Neuronal stem cell (in vitro differentiated cells): ENCODE results near the gene METTL26.

Experiments used
- DNase-seq: peaks from one replicate; pipeline ENCODE4 v3.0.0-alpha.2; 2013; ENCODE audit warnings: low spot score
- H2AFZ ChIP-seq: one replicate; pipeline ENCODE4 v1.6.1; 2013; ENCODE audit warnings: mild to moderate bottlenecking, low read length, inconsistent platforms
- H2AK5ac ChIP-seq: 2 replicates; pipeline ENCODE4 v1.6.1; 2013; ENCODE audit warnings: low read depth, mild to moderate bottlenecking, inconsistent platforms, low read length, moderate library complexity, mixed read lengths
- H2BK120ac ChIP-seq: 2 replicates; pipeline ENCODE4 v1.6.1; 2013; ENCODE audit warnings: low read depth, mild to moderate bottlenecking, inconsistent platforms, low read length, moderate library complexity, mixed read lengths
- H2BK12ac ChIP-seq: one replicate; pipeline ENCODE4 v1.6.1; 2013; ENCODE audit warnings: low read length, inconsistent platforms
- H2BK15ac ChIP-seq: 2 replicates; pipeline ENCODE4 v1.6.1; 2013; ENCODE audit warnings: mild to moderate bottlenecking, low read length, inconsistent platforms, mixed read lengths
- H2BK5ac ChIP-seq: one replicate; pipeline ENCODE4 v1.6.1; 2013; ENCODE audit warnings: inconsistent platforms, mild to moderate bottlenecking, low read length, moderate library complexity
- H3K14ac ChIP-seq: one replicate; pipeline ENCODE4 v1.6.1; 2013; ENCODE audit warnings: low read length, inconsistent platforms
- H3K18ac ChIP-seq: 2 replicates; pipeline ENCODE4 v1.6.1; 2013; ENCODE audit warnings: low read length, inconsistent platforms
- H3K23ac ChIP-seq: 2 replicates; pipeline ENCODE4 v1.6.1; 2013; ENCODE audit warnings: low read depth, mild to moderate bottlenecking, mixed read lengths, low read length, inconsistent platforms; ENCODE audit not compliant: poor library complexity
- H3K27ac ChIP-seq: replicated peaks from 3 replicates; pipeline ENCODE4 v1.5.1; 2013; ENCODE audit warnings: low read length, inconsistent platforms
- H3K27me3 ChIP-seq, 3 experiments: 2 replicates each; pipeline ENCODE4 v1.6.1; 2013; ENCODE audit warnings: low read length in 3 of 3, mild to moderate bottlenecking in 2 of 3, inconsistent platforms in 1 of 3, low read depth in 1 of 3, mixed read lengths in 1 of 3, moderate library complexity in 1 of 3; ENCODE audit not compliant: control insufficient read depth in 3 of 3, insufficient read depth in 3 of 3
- H3K36me3 ChIP-seq, 2 donors: replicated peaks in 1 of 2; 2 replicates each; pipeline ENCODE4 v1.6.1; 2013; ENCODE audit warnings: low read length in 2 of 2; ENCODE audit not compliant: control insufficient read depth in 2 of 2, insufficient read depth in 2 of 2
- H3K4ac ChIP-seq: 2 replicates; pipeline ENCODE4 v1.6.1; 2013; ENCODE audit warnings: inconsistent platforms, mild to moderate bottlenecking, low read length, moderate library complexity
- H3K4me1 ChIP-seq, 2 donors: 1 replicate in 1 of 2; 2 replicates in 1 of 2; pipeline ENCODE4 v1.6.1; 2013; ENCODE audit warnings: low read length in 2 of 2, low read depth in 1 of 2; ENCODE audit not compliant: control insufficient read depth in 2 of 2, insufficient read depth in 1 of 2
- H3K4me2 ChIP-seq: one replicate; pipeline ENCODE4 v1.6.1; 2013; ENCODE audit warnings: mild to moderate bottlenecking, low read length, inconsistent platforms; ENCODE audit not compliant: insufficient read depth, poor library complexity, severe bottlenecking
- H3K4me3 ChIP-seq, 2 donors: 2 replicates each; pipeline ENCODE4 v1.5.1; 2013; ENCODE audit warnings: low read length in 2 of 2, mild to moderate bottlenecking in 2 of 2, inconsistent platforms in 1 of 2, moderate library complexity in 1 of 2
- H3K79me1 ChIP-seq: one replicate; pipeline ENCODE4 v1.6.1; 2013; ENCODE audit warnings: low read depth, mild to moderate bottlenecking, inconsistent platforms, low read length, moderate library complexity
- H3K9ac ChIP-seq: one replicate; pipeline ENCODE4 v1.6.1; 2013; ENCODE audit warnings: mild to moderate bottlenecking, low read depth, low read length, inconsistent platforms; ENCODE audit not compliant: poor library complexity
- H3K9me3 ChIP-seq, 2 donors: replicated peaks in 1 of 2; 2 replicates each; pipeline versions ENCODE3 to v1.6.1; 2013; ENCODE audit warnings: low read length in 2 of 2, mild to moderate bottlenecking in 2 of 2, inconsistent platforms in 1 of 2, low read depth in 1 of 2, mixed read lengths in 1 of 2, moderate library complexity in 1 of 2; ENCODE audit not compliant: control insufficient read depth in 2 of 2, insufficient read depth in 1 of 2
- H4K8ac ChIP-seq: one replicate; pipeline ENCODE4 v1.6.1; 2013; ENCODE audit warnings: low read depth, mild to moderate bottlenecking, inconsistent platforms, low read length, moderate library complexity
- H4K91ac ChIP-seq: one replicate; pipeline ENCODE4 v1.6.1; 2013; ENCODE audit warnings: low read length, low read depth, mild to moderate bottlenecking, inconsistent platforms; ENCODE audit not compliant: poor library complexity
- WGBS, 2 donors: extraction: QIAGEN DNeasy Blood & Tissue Kit; methylation state at CpG; one replicate each; pipeline ENCODE4 v1.1.7; 2013; ENCODE audit warnings: missing lambda C conversion rate in 2 of 2, mixed read lengths in 1 of 2; ENCODE audit not compliant: insufficient read length in 2 of 2, insufficient replicate concordance in 1 of 2; ENCODE audit errors: extremely low coverage in 2 of 2; 5-methylcytosine and 5-hydroxymethylcytosine counted together

The METTL26 gene

DNA sequence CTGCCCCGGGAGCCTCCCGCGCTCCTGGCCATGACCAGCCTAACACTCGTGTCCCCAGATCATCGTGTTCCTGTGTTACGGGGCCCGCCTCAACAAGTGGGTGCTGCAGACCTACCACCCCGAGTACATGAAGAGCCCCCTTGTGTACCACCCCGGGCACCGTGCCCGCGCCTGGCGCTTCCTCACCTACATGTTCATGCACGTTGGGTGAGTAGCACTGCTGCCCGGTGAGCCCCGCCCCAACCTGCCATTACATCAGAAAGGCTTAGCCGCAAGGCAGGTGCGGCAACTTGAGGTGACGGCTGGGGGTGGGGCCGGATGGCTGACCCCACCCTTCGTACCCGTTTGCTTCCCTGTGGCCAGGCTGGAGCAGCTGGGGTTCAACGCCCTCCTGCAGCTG, 40.8 kb upstream of the METTL26 start:
- WGBS, 2 donors: no CpG with 5 or more reads among the region's 23 CpGs
- peak overlapping the region; percentile 82 for H4K8ac ChIP-seq

DNA sequence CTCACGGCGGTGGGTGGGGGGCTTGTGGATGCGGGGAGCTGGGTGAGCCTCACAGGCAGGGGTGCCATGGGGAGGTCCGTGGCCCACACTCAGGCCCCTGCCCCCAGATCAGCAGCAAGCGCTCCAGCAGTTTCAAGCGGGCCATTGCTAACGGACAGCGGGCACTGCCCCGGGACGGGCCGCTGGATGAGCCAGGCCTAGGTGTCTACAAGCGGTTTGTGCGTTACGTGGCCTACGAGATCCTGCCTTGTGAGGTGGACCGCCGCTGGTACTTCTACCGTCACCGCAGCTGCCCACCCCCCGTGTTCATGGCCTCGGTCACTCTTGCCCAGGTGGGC, 40.4 kb upstream of the METTL26 start:
- H3K27me3 ChIP-seq: peaks cover 0 to 14% (median 0%) of the 10 kb centered on the region in 3 experiments
- H4K8ac ChIP-seq: no peak overlapping the region
- peak overlapping the region in 1 of 2 donors; percentile 64 for H3K4me3 ChIP-seq
- peak overlapping the region; percentile 85 for H3K23ac ChIP-seq
- peaks cover 17% of the 10 kb centered on the region for H3K79me1 ChIP-seq
- no peak overlapping the region for H3K4ac ChIP-seq
- no peak overlapping the region for H3K4me2 ChIP-seq
- no peak overlapping the region for H2BK5ac ChIP-seq
- peaks cover 20 to 36% of the 10 kb centered on the region in 2 donors for H3K36me3 ChIP-seq
- DNase-seq: no peak
- no peak overlapping the region for H4K91ac ChIP-seq
- WGBS, 2 donors: no CpG with 5 or more reads among the region's 21 CpGs
- no peak overlapping the region for H2BK120ac ChIP-seq
- no peaks in the 10 kb centered on the region for H3K9me3 ChIP-seq
- H3K4me1 ChIP-seq: peaks cover 3 to 18% of the 10 kb centered on the region in 2 donors
- peak overlapping the region; percentile 82 for H2AK5ac ChIP-seq
- H2AFZ ChIP-seq: no peak overlapping the region
- peak overlapping the region; percentile 3 for H2BK15ac ChIP-seq
- H3K14ac ChIP-seq: peak overlapping the region; percentile 39
- H3K18ac ChIP-seq: peak overlapping the region; percentile 0
- H3K9ac ChIP-seq: peak overlapping the region; percentile 53
- H3K27ac ChIP-seq: no peak overlapping the region
- H2BK12ac ChIP-seq: no peak overlapping the region

More for the DNA sequence above, 40.8 kb upstream of the METTL26 start:
- Histone ChIP-seq H3K4me2 (peak overlapping the region; percentile 2), H3K23ac (peak overlapping the region; percentile 85), H3K9me3 (peaks cover 0 to 2% of the 10 kb centered on the region in 2 donors), H2AK5ac (peak overlapping the region; percentile 6), H2BK15ac (no peak overlapping the region), H4K91ac (peak overlapping the region; percentile 53), H2AFZ (no peak overlapping the region), H2BK5ac (peak overlapping the region; percentile 93), H3K27ac (no peak overlapping the region), H3K14ac (peak overlapping the region; percentile 56), H3K9ac (no peak overlapping the region), H3K79me1 (peaks cover 18% of the 10 kb centered on the region), H3K4me3 (no peak overlapping the region), H3K4me1 (peaks cover 6 to 21% of the 10 kb centered on the region in 2 donors), H2BK120ac (no peak overlapping the region), H3K36me3 (peaks cover 22 to 37% of the 10 kb centered on the region in 2 donors), H3K27me3 (peaks cover 0 to 14% (median 0%) of the 10 kb centered on the region in 3 experiments), H2BK12ac (peak overlapping the region; percentile 73), H3K4ac (no peak overlapping the region), H3K18ac (peak overlapping the region; percentile 17)
- DNase-seq: no peak

DNA sequence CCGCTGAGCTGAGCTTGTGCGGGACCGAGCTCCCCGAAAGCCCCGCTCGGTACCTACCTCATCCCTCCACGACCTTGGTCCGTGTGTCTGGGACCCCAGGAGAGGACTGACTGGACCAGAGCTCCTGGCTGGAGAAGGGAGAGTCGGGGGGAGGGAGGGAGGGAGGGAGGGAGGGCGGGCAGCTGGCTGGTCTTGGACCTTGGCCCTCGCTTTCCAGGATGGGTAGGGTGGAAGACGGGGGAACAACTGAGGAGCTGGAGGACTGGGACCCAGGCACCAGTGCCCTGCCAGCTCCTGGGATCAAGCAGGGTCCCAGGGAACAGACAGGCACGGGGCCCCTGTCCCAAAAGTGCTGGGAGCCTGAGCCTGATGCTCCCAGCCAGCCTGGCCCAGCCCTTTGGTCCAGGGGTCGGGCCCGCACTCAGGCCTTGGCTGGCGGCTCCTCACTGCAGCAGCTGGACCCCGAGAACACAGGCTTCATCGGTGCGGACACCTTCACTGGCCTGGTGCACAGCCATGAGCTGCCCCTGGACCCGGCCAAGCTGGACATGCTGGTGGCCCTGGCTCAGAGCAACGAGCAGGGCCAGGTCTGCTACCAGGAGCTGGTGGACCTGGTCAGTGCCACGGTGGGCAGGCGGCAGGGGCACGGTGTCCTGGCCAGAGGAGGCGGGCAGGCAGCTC, 39.9 kb upstream of the METTL26 start:
- peak overlapping the region; percentile 39 for H3K14ac ChIP-seq
- H2BK120ac ChIP-seq: no peak overlapping the region
- peak overlapping the region in 1 of 2 donors; percentile 69 for H3K4me3 ChIP-seq
- peaks cover 13% of the 10 kb centered on the region for H3K79me1 ChIP-seq
- H4K91ac ChIP-seq: no peak overlapping the region
- no peak overlapping the region for H4K8ac ChIP-seq
- H3K23ac ChIP-seq: peak overlapping the region; percentile 97
- H2BK12ac ChIP-seq: no peak overlapping the region
- peak overlapping the region; percentile 53 for H3K9ac ChIP-seq
- peak overlapping the region; percentile 89 for H3K18ac ChIP-seq
- peak overlapping the region; percentile 71 for H3K4me2 ChIP-seq
- H2AFZ ChIP-seq: no peak overlapping the region
- H3K4ac ChIP-seq: no peak overlapping the region
- no peak overlapping the region for H3K27ac ChIP-seq
- peak overlapping the region; percentile 82 for H2AK5ac ChIP-seq
- no peaks in the 10 kb centered on the region for H3K9me3 ChIP-seq
- peak overlapping the region; percentile 3 for H2BK15ac ChIP-seq
- WGBS, 2 donors: no CpG with 5 or more reads among the region's 25 CpGs
- H2BK5ac ChIP-seq: no peak overlapping the region
- peaks cover 0 to 14% (median 0%) of the 10 kb centered on the region in 3 experiments for H3K27me3 ChIP-seq
- no peak for DNase-seq
- peaks cover 20 to 36% of the 10 kb centered on the region in 2 donors for H3K36me3 ChIP-seq
- peaks cover 0 to 13% of the 10 kb centered on the region in 2 donors for H3K4me1 ChIP-seq
